OCI-LY1 (cell line): Measurements from ENCODE around the gene UPF2.

ENCODE experiments used
- H2AFZ ChIP-seq: fragments of 200-600 bp; sonication (generic), shearing (Covaris generic); 2 replicates; pipeline ENCODE4 v1.6.0; 2014; ENCODE audit warnings: antibody characterized with exemption, mild to moderate bottlenecking, low read length
- H3F3A ChIP-seq: fragments of 200-600 bp; sonication (generic), shearing (Covaris generic); 2 replicates; pipeline ENCODE4 v1.6.0; 2014; ENCODE audit warnings: mild to moderate bottlenecking, antibody characterized with exemption, low read length, moderate library complexity; ENCODE audit not compliant: insufficient read depth
- H3K27ac ChIP-seq: fragments of 200-600 bp; sonication (generic); 2 replicates; pipeline ENCODE4 v1.5.1; 2014; ENCODE audit warnings: low read length, mixed run types, mild to moderate bottlenecking, low read depth; ENCODE audit not compliant: poor library complexity, severe bottlenecking
- H3K27me3 ChIP-seq: fragments of 200-600 bp; sonication (generic); 2 replicates; pipeline ENCODE4 v1.6.0; 2014; ENCODE audit warnings: antibody characterized with exemption, mild to moderate bottlenecking, low read length, moderate library complexity; ENCODE audit not compliant: insufficient read depth
- H3K36me3 ChIP-seq: fragments of 200-600 bp; sonication (generic); 2 replicates; pipeline ENCODE4 v1.6.1; 2014; ENCODE audit warnings: mild to moderate bottlenecking, antibody characterized with exemption, low read length, moderate library complexity, mixed read lengths; ENCODE audit not compliant: insufficient read depth
- H3K4me1 ChIP-seq: fragments of 200-600 bp; sonication (generic); 2 replicates; pipeline ENCODE4 v1.5.1; 2014; ENCODE audit warnings: mild to moderate bottlenecking, low read length, moderate library complexity; ENCODE audit not compliant: insufficient read depth, severe bottlenecking
- H3K4me2 ChIP-seq: fragments of 200-600 bp; sonication (generic), shearing (Covaris generic); 2 replicates; pipeline ENCODE4 v1.6.1; 2014; ENCODE audit warnings: low read length
- H3K4me3 ChIP-seq: fragments of 200-600 bp; sonication (generic); 2 replicates; pipeline ENCODE4 v1.5.1; 2014; ENCODE audit warnings: low read length, low read depth, mild to moderate bottlenecking, mixed read lengths; ENCODE audit not compliant: poor library complexity, severe bottlenecking
- H3K79me2 ChIP-seq: fragments of 200-600 bp; shearing (Covaris generic); 2 replicates; pipeline ENCODE4 v1.6.1; 2016; ENCODE audit warnings: mixed run types, low read length, mixed read lengths; ENCODE audit not compliant: insufficient read depth
- H3K9ac ChIP-seq: fragments of 200-600 bp; sonication (generic), shearing (Covaris generic); 2 replicates; pipeline ENCODE4 v1.6.1; 2014; ENCODE audit warnings: mild to moderate bottlenecking, low read length, mixed read lengths
- H3K9me2 ChIP-seq: fragments of 200-600 bp; sonication (generic), shearing (Covaris generic); 2 replicates; pipeline ENCODE4 v1.6.1; 2014; ENCODE audit warnings: low read depth, mild to moderate bottlenecking, low read length, mixed read lengths
- H3K9me3 ChIP-seq: fragments of 200-600 bp; shearing (Covaris generic); 2 replicates; pipeline ENCODE4 v1.6.1; 2014; ENCODE audit warnings: low read length, mixed read lengths
- H4K20me1 ChIP-seq: fragments of 200-600 bp; sonication (generic), shearing (Covaris generic); 2 replicates; pipeline ENCODE4 v1.6.0; 2016; ENCODE audit warnings: mild to moderate bottlenecking, low read length; ENCODE audit not compliant: insufficient read depth
- EZH2 ChIP-seq: fragments of 200-600 bp; sonication (generic), shearing (Covaris generic); IDR thresholded peaks from 2 replicates; pipeline ENCODE4 v1.8.0; 2017; ENCODE audit warnings: borderline replicate concordance, mixed run types, mild to moderate bottlenecking, antibody characterized with exemption, low read length, moderate library complexity, mixed read lengths
- TF ChIP-seq, protein P1 (sequence below): fragments of 200-600 bp; sonication (generic), shearing (Covaris generic); IDR thresholded peaks from 2 replicates; pipeline ENCODE4 v1.5.1; 2017; ENCODE audit warnings: mild to moderate bottlenecking, antibody characterized with exemption, low read length, moderate library complexity, mixed read lengths

The UPF2 gene

DNA sequence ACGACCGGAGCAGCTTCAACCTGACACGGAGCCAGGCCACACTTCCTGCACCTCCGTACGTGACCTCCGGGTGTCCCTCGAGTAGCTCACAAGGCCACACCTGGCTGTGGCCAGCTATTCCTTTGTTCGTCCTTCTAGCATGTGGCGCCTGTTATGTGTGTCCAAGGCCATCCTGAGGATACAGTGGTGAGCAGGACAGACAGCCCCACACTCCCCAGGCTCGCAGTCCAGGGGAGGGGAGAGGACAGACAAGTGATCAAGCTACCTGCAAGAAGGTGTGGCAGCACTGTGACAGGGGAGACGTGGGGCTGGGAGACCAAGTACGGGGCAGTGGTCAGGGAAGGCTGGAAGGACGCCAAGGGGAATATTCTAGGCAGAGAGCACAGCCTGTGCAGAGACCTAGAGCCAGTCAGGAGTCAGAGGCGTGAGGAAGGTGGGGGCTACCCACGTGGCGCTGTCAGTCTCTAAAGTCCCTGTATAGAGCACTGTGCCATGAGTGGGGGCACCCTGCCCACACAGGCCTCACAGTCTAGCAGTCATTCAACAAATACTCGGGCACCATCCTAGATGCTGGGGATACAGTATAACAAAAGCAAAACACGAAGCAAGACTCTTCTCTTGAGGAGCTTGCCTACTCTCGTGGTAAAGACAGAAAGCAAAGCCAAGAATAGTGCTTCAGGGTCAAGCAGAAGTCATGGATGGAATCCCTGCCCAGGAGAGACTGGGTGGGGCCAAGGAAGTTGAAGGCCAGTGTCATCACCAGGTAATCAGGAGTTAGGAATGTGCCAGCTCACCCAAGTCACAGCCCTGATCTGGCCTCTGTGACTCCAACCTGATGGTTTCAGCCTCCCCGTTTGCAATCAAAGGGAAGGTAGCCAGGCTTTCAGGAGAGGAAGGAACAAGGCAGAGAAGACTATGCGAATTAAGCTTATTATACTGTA, 160.9 kb downstream of the UPF2 start:
- H3K9me3 ChIP-seq = no peaks in the 10 kb centered on the region
- H4K20me1 ChIP-seq = no peaks in the 10 kb centered on the region
- peaks cover 3% of the 10 kb centered on the region; the same call in 1 of the 2 replicates for H3K27me3 ChIP-seq
- no peak overlapping the region for H3K9ac ChIP-seq
- no peak overlapping the region for H3K4me3 ChIP-seq
- no peak overlapping the region for H3K4me2 ChIP-seq
- no peaks in the 10 kb centered on the region for H3K9me2 ChIP-seq
- no peaks in the 10 kb centered on the region for H3K79me2 ChIP-seq
- H3F3A ChIP-seq = no peaks in the 10 kb centered on the region
- H3K4me1 ChIP-seq = no peaks in the 10 kb centered on the region
- H3K27ac ChIP-seq = no peak overlapping the region
- no peak for TF ChIP-seq EZH2
- TF ChIP-seq, protein P1, sequence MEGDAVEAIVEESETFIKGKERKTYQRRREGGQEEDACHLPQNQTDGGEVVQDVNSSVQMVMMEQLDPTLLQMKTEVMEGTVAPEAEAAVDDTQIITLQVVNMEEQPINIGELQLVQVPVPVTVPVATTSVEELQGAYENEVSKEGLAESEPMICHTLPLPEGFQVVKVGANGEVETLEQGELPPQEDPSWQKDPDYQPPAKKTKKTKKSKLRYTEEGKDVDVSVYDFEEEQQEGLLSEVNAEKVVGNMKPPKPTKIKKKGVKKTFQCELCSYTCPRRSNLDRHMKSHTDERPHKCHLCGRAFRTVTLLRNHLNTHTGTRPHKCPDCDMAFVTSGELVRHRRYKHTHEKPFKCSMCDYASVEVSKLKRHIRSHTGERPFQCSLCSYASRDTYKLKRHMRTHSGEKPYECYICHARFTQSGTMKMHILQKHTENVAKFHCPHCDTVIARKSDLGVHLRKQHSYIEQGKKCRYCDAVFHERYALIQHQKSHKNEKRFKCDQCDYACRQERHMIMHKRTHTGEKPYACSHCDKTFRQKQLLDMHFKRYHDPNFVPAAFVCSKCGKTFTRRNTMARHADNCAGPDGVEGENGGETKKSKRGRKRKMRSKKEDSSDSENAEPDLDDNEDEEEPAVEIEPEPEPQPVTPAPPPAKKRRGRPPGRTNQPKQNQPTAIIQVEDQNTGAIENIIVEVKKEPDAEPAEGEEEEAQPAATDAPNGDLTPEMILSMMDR = no peak
- H3K36me3 ChIP-seq = no peaks in the 10 kb centered on the region
- H2AFZ ChIP-seq = no peak overlapping the region

DNA sequence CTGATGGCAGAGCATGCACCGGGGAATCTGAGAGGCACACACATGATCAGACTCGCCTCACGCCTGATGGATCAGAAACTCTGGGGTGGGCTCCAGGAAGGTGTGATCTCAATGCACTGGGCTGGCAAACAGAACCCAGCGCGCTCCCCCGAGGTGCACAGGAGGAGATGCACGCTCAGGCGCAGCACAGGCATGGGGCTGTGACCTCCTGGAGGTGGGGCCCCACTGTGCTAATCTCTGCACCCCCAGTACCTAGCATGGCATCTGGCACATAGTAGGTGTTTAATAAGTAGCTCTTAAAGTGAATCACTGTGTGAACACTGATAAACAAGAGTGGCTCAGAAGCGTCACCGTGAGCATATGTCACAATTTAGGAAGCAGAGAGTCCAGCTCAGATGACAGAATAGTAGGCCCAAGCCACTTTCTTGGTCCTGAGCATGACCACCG, 161.6 kb downstream of the UPF2 start:
- Histone ChIP-seq H3K27me3 (peaks cover 3% of the 10 kb centered on the region; the same call in 1 of the 2 replicates), H3K27ac (no peak overlapping the region), H2AFZ (no peak overlapping the region), H3K79me2 (no peaks in the 10 kb centered on the region), H3K9me2 (no peaks in the 10 kb centered on the region), H3K36me3 (no peaks in the 10 kb centered on the region), H3K9me3 (no peaks in the 10 kb centered on the region), H3F3A (no peaks in the 10 kb centered on the region), H3K4me1 (no peaks in the 10 kb centered on the region), H3K4me3 (no peak overlapping the region), H3K4me2 (no peak overlapping the region), H3K9ac (no peak overlapping the region), H4K20me1 (no peaks in the 10 kb centered on the region)
- TF ChIP-seq, protein P1 = no peak
- TF ChIP-seq EZH2 = no peak

DNA sequence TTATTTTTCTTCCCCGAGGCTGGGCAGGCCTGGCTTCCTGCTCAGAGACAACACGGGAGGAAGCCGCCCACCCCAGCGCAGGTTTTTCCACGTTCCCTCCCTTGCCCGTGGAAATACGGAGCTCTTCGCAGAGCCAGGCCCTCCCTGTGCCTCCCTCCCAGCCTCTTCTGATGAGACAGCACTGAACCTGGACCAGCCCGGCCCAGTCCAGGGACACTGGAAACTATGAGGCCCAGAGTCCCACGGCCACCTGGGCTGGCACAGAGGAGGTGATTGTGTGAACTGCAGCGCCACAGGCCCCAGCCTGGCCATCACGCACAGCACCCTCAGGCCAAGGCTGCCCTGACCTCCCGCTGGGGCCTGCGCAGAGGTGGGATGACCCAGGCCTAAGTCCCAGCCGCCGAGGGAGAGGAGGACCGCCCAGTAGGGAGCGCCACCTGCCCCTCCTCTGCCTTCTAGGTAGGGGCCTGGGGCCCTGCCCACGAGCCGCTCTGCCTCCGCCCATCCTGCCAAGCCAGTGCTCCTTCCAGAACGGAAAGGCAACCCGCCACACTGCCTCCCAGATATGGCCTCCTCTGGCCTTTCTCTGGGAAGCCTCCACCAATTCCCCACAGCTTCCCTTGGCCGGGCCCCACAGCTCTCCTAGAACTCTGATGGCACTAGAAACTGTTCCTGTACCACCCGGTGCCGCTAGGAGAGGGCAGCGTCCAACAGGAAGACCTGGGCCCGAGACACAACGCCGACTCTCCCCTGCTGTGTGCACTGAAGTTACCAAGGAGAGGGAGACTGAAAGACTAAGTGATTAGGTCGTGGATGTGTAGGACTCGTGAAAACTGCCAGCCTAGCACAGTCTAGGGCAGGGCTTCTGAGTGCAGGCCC, 162.2 kb downstream of the UPF2 start:
- H2AFZ ChIP-seq = no peak overlapping the region
- H3K27me3 ChIP-seq = peaks cover 3% of the 10 kb centered on the region; the same call in 1 of the 2 replicates
- H3K27ac ChIP-seq = no peak overlapping the region
- no peaks in the 10 kb centered on the region for H4K20me1 ChIP-seq
- no peaks in the 10 kb centered on the region for H3F3A ChIP-seq
- no peak overlapping the region for H3K4me2 ChIP-seq
- TF ChIP-seq, protein P1 = no peak
- TF ChIP-seq EZH2 = no peak
- no peak overlapping the region for H3K4me3 ChIP-seq
- no peaks in the 10 kb centered on the region for H3K79me2 ChIP-seq
- H3K9me2 ChIP-seq = no peaks in the 10 kb centered on the region
- no peak overlapping the region for H3K9ac ChIP-seq
- H3K36me3 ChIP-seq = no peaks in the 10 kb centered on the region
- H3K4me1 ChIP-seq = no peaks in the 10 kb centered on the region
- no peaks in the 10 kb centered on the region for H3K9me3 ChIP-seq
